Naive B cell (primary cell): ENCODE data around the gene DNAJC27. TPM values are rescaled to one million over a fixed set of nuclear protein-coding genes. Genes with fewer than 3 reads are reported as not detected.

ENCODE experiments used
- ATAC-seq, 2 donors: fragments of 150-1000 bp; cut with Tn5 transposase; 2 replicates each; pipeline ENCODE4 v1.10.0; 2021; ENCODE audit warnings: low read depth in 2 of 2, mild to moderate bottlenecking in 2 of 2, moderate library complexity in 2 of 2
- DNase-seq: peaks from one replicate; pipeline ENCODE4 v3.0.0; 2022
- H3K27ac Mint-ChIP-seq, 6 donors: one replicate each; pipeline ENCODE4 v1.8.0; 2020 to 2022; ENCODE audit warnings: mild to moderate bottlenecking in 6 of 6, mixed read lengths in 6 of 6, moderate library complexity in 5 of 6, inconsistent platforms in 2 of 6
- H3K27me3 Mint-ChIP-seq, 3 donors: one replicate each; pipeline ENCODE4 v1.8.0; 2021 to 2022; ENCODE audit warnings: mixed read lengths in 3 of 3, mild to moderate bottlenecking in 1 of 3
- H3K36me3 Mint-ChIP-seq, 2 donors: one replicate each; pipeline ENCODE4 v1.8.0; 2020 to 2022; ENCODE audit warnings: mixed read lengths in 2 of 2, inconsistent platforms in 1 of 2, mild to moderate bottlenecking in 1 of 2
- H3K4me1 Mint-ChIP-seq, 3 donors: one replicate each; pipeline ENCODE4 v1.8.0; 2020 to 2022; ENCODE audit warnings: mixed read lengths in 3 of 3, inconsistent platforms in 1 of 3, mild to moderate bottlenecking in 1 of 3, moderate library complexity in 1 of 3
- H3K4me3 Mint-ChIP-seq, 8 donors: one replicate each; pipeline ENCODE4 v1.8.0; 2020 to 2022; ENCODE audit warnings: mild to moderate bottlenecking in 8 of 8, mixed read lengths in 8 of 8, moderate library complexity in 8 of 8, inconsistent platforms in 2 of 8
- H3K9me3 Mint-ChIP-seq, 7 donors: one replicate each; pipeline ENCODE4 v1.8.0; 2020 to 2022; ENCODE audit warnings: mixed read lengths in 7 of 7, mild to moderate bottlenecking in 5 of 7, inconsistent platforms in 2 of 7, moderate library complexity in 1 of 7
- polyA plus RNA-seq, 6 donors: library from polyadenylated mRNA; unstranded; fragments of 300-500 nt; fragmentation: Illumina TruSeq; gene quantifications; one replicate each; pipeline ENCODE4 v1.2.3, GENCODE V29; 2021; ENCODE audit warnings: low read depth in 6 of 6

Gene DNAJC27
- polyA plus RNA-seq, 6 donors from 2014 or later: 5.0 to 8.0 (median 5.3) TPM; not detected in 1

GRCh38 chr2:24918326-24919036 lies 53.3 kb downstream of the DNAJC27 start:
- Mint-ChIP-seq H3K4me1 (peaks cover 10 to 13% (median 11%) of the 10 kb centered on the region in 3 donors), H3K27me3 (peaks cover 0 to 7% (median 1%) of the 10 kb centered on the region in 3 donors), H3K36me3 (no peaks in the 10 kb centered on the region), H3K4me3 (peak overlapping the region; percentile 75 to 90 (median 86)), H3K9me3 (no peaks in the 10 kb centered on the region), H3K27ac (no peak overlapping the region)
- ATAC-seq (no peak), DNase-seq (no peak)

GRCh38 chr2:24917731-24918325 lies 53.9 kb downstream of the DNAJC27 start:
- DNase-seq (no peak), ATAC-seq (no peak)
- Mint-ChIP-seq H3K27me3 (peaks cover 0 to 5% (median 0%) of the 10 kb centered on the region in 3 donors), H3K36me3 (no peaks in the 10 kb centered on the region), H3K9me3 (no peaks in the 10 kb centered on the region), H3K4me1 (peaks cover 11 to 15% (median 13%) of the 10 kb centered on the region in 3 donors), H3K4me3 (peak overlapping the region; percentile 51 to 90 (median 78)), H3K27ac (peak overlapping the region in 1 of 6 donors; percentile 49)

DNA sequence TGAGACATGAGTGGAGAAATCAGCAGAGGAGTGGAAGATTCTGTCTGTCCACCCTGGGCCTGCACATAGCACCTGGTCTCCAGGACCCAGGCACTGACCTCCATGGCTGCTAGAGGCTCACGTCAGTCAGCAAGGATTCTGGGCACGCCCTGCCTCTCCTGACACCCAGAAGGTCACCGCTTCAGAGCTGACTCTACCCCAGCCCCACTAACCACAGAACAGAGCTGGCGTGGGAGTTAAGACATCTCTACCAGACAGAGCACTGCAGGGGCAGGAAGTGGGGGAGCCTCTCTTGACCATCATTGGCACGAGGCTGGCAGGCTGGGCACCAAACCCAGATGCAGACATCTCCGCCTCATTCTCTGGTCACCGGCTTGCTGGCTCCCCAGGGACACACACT lies 54.7 kb downstream of the DNAJC27 start:
- no peak for DNase-seq
- Mint-ChIP-seq H3K36me3 (no peaks in the 10 kb centered on the region), H3K27ac (no peak overlapping the region), H3K4me3 (peak overlapping the region in 4 of 8 donors; percentile 4 to 85 (median 56)), H3K9me3 (no peaks in the 10 kb centered on the region), H3K4me1 (peaks cover 11 to 15% (median 13%) of the 10 kb centered on the region in 3 donors), H3K27me3 (peaks cover 0 to 5% (median 0%) of the 10 kb centered on the region in 3 donors)
- ATAC-seq: no peak

DNA sequence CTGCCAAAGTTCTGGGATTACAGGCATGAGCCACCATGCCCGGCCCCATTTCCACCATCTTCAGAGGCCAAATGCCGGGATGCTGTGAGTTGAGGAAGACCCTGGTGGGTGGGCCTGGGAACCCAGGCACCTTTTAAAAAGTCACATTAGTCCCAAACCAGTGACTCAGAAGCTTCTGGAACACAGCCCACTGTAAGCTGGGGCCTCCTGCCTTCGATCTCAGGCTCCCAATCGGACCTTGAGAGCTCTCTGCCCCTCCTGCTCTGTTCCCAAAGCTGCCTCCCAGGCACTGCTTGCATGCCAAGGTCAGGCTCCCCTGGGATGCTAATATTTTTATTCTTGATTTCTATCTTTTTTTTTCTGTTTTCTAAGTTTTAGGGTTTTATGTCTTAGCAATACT lies 56.0 kb downstream of the DNAJC27 start:
- H3K27ac Mint-ChIP-seq: no peak overlapping the region
- no peak for ATAC-seq
- no peaks in the 10 kb centered on the region for H3K36me3 Mint-ChIP-seq
- DNase-seq: no peak
- no peak overlapping the region for H3K4me3 Mint-ChIP-seq
- H3K4me1 Mint-ChIP-seq: peaks cover 7 to 13% (median 10%) of the 10 kb centered on the region in 3 donors
- peaks cover 0 to 2% (median 0%) of the 10 kb centered on the region in 3 donors for H3K27me3 Mint-ChIP-seq
- H3K9me3 Mint-ChIP-seq: peaks cover 0 to 2% (median 0%) of the 10 kb centered on the region in 7 donors

DNA sequence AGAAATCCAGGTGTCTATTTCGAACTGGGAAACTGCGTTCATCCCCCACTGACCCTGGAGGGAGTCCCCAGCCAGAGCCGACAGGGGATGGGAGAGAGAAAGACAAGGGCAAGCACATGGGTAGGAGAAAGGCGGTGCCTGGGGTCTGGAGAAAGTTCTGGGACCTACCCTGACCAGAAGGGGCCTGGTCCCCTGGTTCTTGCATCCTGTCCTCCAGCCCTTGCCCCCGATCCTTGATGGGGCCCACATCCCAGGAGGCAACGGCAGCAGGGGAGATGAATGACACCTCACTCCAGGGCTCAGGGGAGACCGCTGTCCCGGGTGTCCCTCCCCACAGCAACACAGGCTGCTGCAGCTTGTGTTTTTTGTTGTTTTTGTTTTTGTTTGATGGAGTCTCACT lies 56.6 kb downstream of the DNAJC27 start:
- DNase-seq (no peak), ATAC-seq (no peak)
- no peaks in the 10 kb centered on the region for H3K27me3 Mint-ChIP-seq
- peak overlapping the region in 1 of 8 donors; percentile 59 for H3K4me3 Mint-ChIP-seq
- H3K4me1 Mint-ChIP-seq: peaks cover 5 to 13% (median 8%) of the 10 kb centered on the region in 3 donors
- no peak overlapping the region for H3K27ac Mint-ChIP-seq
- H3K36me3 Mint-ChIP-seq: peaks cover 0 to under 1% of the 10 kb centered on the region in 2 donors
- H3K9me3 Mint-ChIP-seq: peaks cover 0 to 2% (median under 1%) of the 10 kb centered on the region in 7 donors

DNA sequence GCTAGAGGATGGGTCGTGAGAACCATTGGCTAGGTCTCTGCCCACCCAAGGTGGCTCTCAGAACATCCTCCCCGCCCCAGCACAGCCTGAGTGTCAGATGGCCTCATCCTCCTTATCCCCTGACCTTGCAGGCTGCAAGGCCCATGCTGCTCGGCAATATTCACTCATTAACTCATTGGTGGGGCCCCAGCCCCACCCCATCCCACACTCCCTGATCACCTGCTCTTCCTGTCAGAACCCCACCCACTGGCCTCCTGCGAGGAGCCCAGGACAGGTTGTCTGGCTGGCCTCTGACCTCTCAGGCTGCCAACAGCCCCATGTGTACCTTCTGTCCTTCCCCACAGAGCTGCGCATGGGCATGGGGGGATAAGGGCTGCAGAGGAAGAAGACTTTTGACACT lies 57.0 kb downstream of the DNAJC27 start:
- H3K4me1 Mint-ChIP-seq: peaks cover 5 to 13% (median 8%) of the 10 kb centered on the region in 3 donors
- ATAC-seq (no peak), DNase-seq (no peak)
- H3K27me3 Mint-ChIP-seq: no peaks in the 10 kb centered on the region
- H3K36me3 Mint-ChIP-seq: peaks cover 0 to 5% of the 10 kb centered on the region in 2 donors
- H3K4me3 Mint-ChIP-seq: peak overlapping the region in 1 of 8 donors; percentile 59
- no peak overlapping the region for H3K27ac Mint-ChIP-seq
- H3K9me3 Mint-ChIP-seq: peaks cover 0 to 6% (median 2%) of the 10 kb centered on the region in 7 donors

GRCh38 chr2:24913911-24914310 lies 57.8 kb downstream of the DNAJC27 start:
- Mint-ChIP-seq H3K9me3 (peaks cover 0 to 7% (median 2%) of the 10 kb centered on the region in 7 donors), H3K27ac (peak overlapping the region in 1 of 6 donors; percentile 42), H3K4me1 (peaks cover under 1 to 8% (median 4%) of the 10 kb centered on the region in 3 donors), H3K4me3 (no peak overlapping the region), H3K36me3 (peaks cover 0 to 7% of the 10 kb centered on the region in 2 donors), H3K27me3 (no peaks in the 10 kb centered on the region)
- DNase-seq (no peak), ATAC-seq (no peak)

DNA sequence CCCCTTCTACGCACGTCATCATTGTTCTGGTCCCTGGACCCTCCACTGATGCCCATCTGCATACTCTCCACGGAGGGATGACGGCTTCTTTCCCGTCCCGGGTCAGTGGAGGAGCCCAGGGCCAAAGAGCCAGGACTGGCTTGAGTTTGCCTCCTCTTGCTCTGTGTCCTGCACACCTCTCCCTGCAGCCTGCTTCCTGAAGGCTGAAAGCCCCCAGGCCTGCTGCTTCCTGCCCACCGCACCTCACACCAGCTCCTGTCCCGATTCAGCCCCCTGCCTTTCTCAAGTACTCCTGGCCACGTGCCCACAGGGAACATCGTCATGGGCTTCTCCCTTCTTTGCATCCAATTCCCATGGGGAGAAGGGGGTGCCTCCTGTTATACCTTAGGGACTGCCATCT lies 58.8 kb downstream of the DNAJC27 start:
- DNase-seq (no peak), ATAC-seq (no peak)
- H3K9me3 Mint-ChIP-seq: peaks cover 0 to 7% (median 2%) of the 10 kb centered on the region in 7 donors
- H3K27me3 Mint-ChIP-seq: no peaks in the 10 kb centered on the region
- H3K27ac Mint-ChIP-seq: no peak overlapping the region
- H3K36me3 Mint-ChIP-seq: peaks cover 0 to 7% of the 10 kb centered on the region in 2 donors
- H3K4me1 Mint-ChIP-seq: peaks cover 0 to 5% (median 4%) of the 10 kb centered on the region in 3 donors
- no peak overlapping the region for H3K4me3 Mint-ChIP-seq

- Mint-ChIP-seq H3K36me3 (peaks cover 0 to 7% of the 10 kb centered on the region in 2 donors), H3K4me3 (peak overlapping the region in 1 of 8 donors; percentile 40), H3K27me3 (no peaks in the 10 kb centered on the region), H3K4me1 (peaks cover 0 to 5% (median 4%) of the 10 kb centered on the region in 3 donors), H3K27ac (no peak overlapping the region), H3K9me3 (peaks cover 0 to 7% (median 2%) of the 10 kb centered on the region in 7 donors)
- DNase-seq (no peak), ATAC-seq (no peak)
Observed at GRCh38 chr2:24912523-24912922, 59.2 kb downstream of the DNAJC27 start.

GRCh38 chr2:24910245-24910644 lies 61.5 kb downstream of the DNAJC27 start:
- Mint-ChIP-seq H3K4me3 (no peak overlapping the region), H3K9me3 (peaks cover 0 to 7% (median 2%) of the 10 kb centered on the region in 7 donors), H3K27ac (no peak overlapping the region), H3K27me3 (no peaks in the 10 kb centered on the region), H3K4me1 (peaks cover 0 to 5% (median 4%) of the 10 kb centered on the region in 3 donors), H3K36me3 (peaks cover 0 to 7% of the 10 kb centered on the region in 2 donors)
- ATAC-seq: no peak
- DNase-seq: no peak

GRCh38 chr2:24909555-24910177 lies 62.1 kb downstream of the DNAJC27 start:
- ATAC-seq (no peak), DNase-seq (no peak)
- Mint-ChIP-seq H3K4me3 (no peak overlapping the region), H3K4me1 (peaks cover 0 to 4% (median under 1%) of the 10 kb centered on the region in 3 donors), H3K9me3 (peaks cover 0 to 7% (median 2%) of the 10 kb centered on the region in 7 donors), H3K36me3 (peaks cover 0 to 7% of the 10 kb centered on the region in 2 donors), H3K27me3 (no peaks in the 10 kb centered on the region), H3K27ac (no peak overlapping the region)

- no peak overlapping the region for H3K27ac Mint-ChIP-seq
- peaks cover 0 to 7% of the 10 kb centered on the region in 2 donors for H3K36me3 Mint-ChIP-seq
- peaks cover 0 to 4% (median 0%) of the 10 kb centered on the region in 3 donors for H3K4me1 Mint-ChIP-seq
- DNase-seq (no peak), ATAC-seq (no peak)
- H3K4me3 Mint-ChIP-seq: no peak overlapping the region
- H3K27me3 Mint-ChIP-seq: no peaks in the 10 kb centered on the region
- H3K9me3 Mint-ChIP-seq: peaks cover 0 to 7% (median 2%) of the 10 kb centered on the region in 7 donors
Observed at GRCh38 chr2:24908461-24908901, 63.3 kb downstream of the DNAJC27 start.

GRCh38 chr2:24907116-24907515 lies 64.6 kb downstream of the DNAJC27 start:
- no peak overlapping the region for H3K27ac Mint-ChIP-seq
- H3K36me3 Mint-ChIP-seq: peaks cover 0 to 7% of the 10 kb centered on the region in 2 donors
- H3K4me1 Mint-ChIP-seq: no peaks in the 10 kb centered on the region
- no peak for ATAC-seq
- no peak for DNase-seq
- no peak overlapping the region for H3K4me3 Mint-ChIP-seq
- H3K27me3 Mint-ChIP-seq: no peaks in the 10 kb centered on the region
- peaks cover 0 to 7% (median 2%) of the 10 kb centered on the region in 7 donors for H3K9me3 Mint-ChIP-seq
